Activated T-cell treated with anti-CD3 and anti-CD28 coated beads for 24 hours (primary cell): Measurements from ENCODE around the gene KCNC2.
"Not testable (repeated sequence)": the region's sequence is repeated elsewhere in the genome, so short reads cannot be mapped to it uniquely, and the experiment has no call there.

Experiments used
- DNase-seq: peaks from one replicate; pipeline ENCODE4 v3.0.0-alpha.2; 2020; ENCODE audit warnings: low read depth

The KCNC2 gene

GRCh38 chr12:75209812-75210138 lies at the start of gene KCNC2:
KCNC2 (minus strand) TSS chr12:75209839.
- DNase-seq = no peak

- no peak for DNase-seq
Observed at GRCh38 chr12:75259143-75259542, 49.5 kb upstream of the KCNC2 start.

GRCh38 chr12:75257510-75257909 lies 47.9 kb upstream of the KCNC2 start:
- no peak for DNase-seq

- DNase-seq = no peak
Observed at GRCh38 chr12:75245108-75245507, 35.5 kb upstream of the KCNC2 start.

GRCh38 chr12:75239987-75240386 lies 30.3 kb upstream of the KCNC2 start:
- DNase-seq = no peak

GRCh38 chr12:75236206-75236605 lies 26.6 kb upstream of the KCNC2 start:
- no peak for DNase-seq

- DNase-seq = no peak
Observed at GRCh38 chr12:75227132-75227531, 17.5 kb upstream of the KCNC2 start.

GRCh38 chr12:75212072-75212471 lies 2.4 kb upstream of the KCNC2 start:
- DNase-seq = no peak

- DNase-seq = no peak
Observed at GRCh38 chr12:75208856-75209811, 505 bp downstream of the KCNC2 start.

- no peak for DNase-seq
Observed at GRCh38 chr12:75207338-75208083, 2.1 kb downstream of the KCNC2 start.

- no peak for DNase-seq
Observed at GRCh38 chr12:75205558-75205957, 4.1 kb downstream of the KCNC2 start.

GRCh38 chr12:75196865-75197264 lies 12.8 kb downstream of the KCNC2 start:
- DNase-seq = no peak

- no peak for DNase-seq
Observed at GRCh38 chr12:75196408-75196807, 13.2 kb downstream of the KCNC2 start.

GRCh38 chr12:75194250-75194649 lies 15.4 kb downstream of the KCNC2 start:
- DNase-seq = no peak

- no peak for DNase-seq
Observed at GRCh38 chr12:75192196-75192595, 17.4 kb downstream of the KCNC2 start.

GRCh38 chr12:75190846-75191245 lies 18.8 kb downstream of the KCNC2 start:
- no peak for DNase-seq

- DNase-seq = not testable (repeated sequence)
Observed at GRCh38 chr12:75185881-75186280, 23.8 kb downstream of the KCNC2 start.

GRCh38 chr12:75184516-75184915 lies 25.1 kb downstream of the KCNC2 start:
- DNase-seq = no peak

GRCh38 chr12:75183967-75184366 lies 25.7 kb downstream of the KCNC2 start:
- no peak for DNase-seq

- DNase-seq = no peak
Observed at GRCh38 chr12:75177997-75178396, 31.6 kb downstream of the KCNC2 start.

- no peak for DNase-seq
Observed at GRCh38 chr12:75172611-75173010, 37.0 kb downstream of the KCNC2 start.

- DNase-seq = no peak
Observed at GRCh38 chr12:75170640-75171185, 38.9 kb downstream of the KCNC2 start.

GRCh38 chr12:75162845-75163244 lies 46.8 kb downstream of the KCNC2 start:
- no peak for DNase-seq
